HepG2 (cell line): Measurements from ENCODE around the gene RPGRIP1. TPM values are rescaled to one million over a fixed set of nuclear protein-coding genes. Genes with fewer than 3 reads are reported as not detected.
A peak's percentile ranks its signal among the peaks of the same experiment; 100 is the strongest.

Experiments
- ASH2L ChIP-seq: fragments of 300-600, 200-600 bp; sonication (generic); IDR thresholded peaks from 2 replicates; pipeline ENCODE4 v1.7.0; 2017; ENCODE audit warnings: low read depth, mild to moderate bottlenecking, moderate library complexity, mixed read lengths, low read length; ENCODE audit not compliant: insufficient read length
- CEBPG ChIP-seq: IDR thresholded peaks from 2 replicates; pipeline ENCODE4 v1.6.1; 2016
- ELF3 ChIP-seq: IDR thresholded peaks from 2 replicates; pipeline ENCODE4 v1.6.1; 2016; ENCODE audit warnings: missing genetic modification reagents, missing compliant biosample characterization
- EP300 ChIP-seq, 3 experiments: sonication (generic) in 1 of 3; formaldehyde crosslinking in 1 of 3; IDR thresholded peaks; 2 replicates each; pipeline versions ENCODE4 v1.5.1 to v1.6.1; 2011 to 2020; ENCODE audit warnings: low read depth in 2 of 3, low read length in 2 of 3, borderline replicate concordance in 1 of 3, improper control_type of control experiment in 1 of 3, mild to moderate bottlenecking in 1 of 3, missing genetic modification reagents in 1 of 3, moderate library complexity in 1 of 3
- GATAD2A ChIP-seq: IDR thresholded peaks from 2 replicates; pipeline ENCODE4 v1.6.1; 2016
- MAFF ChIP-seq: IDR thresholded peaks from 2 replicates; pipeline ENCODE4 v1.6.1; 2011; ENCODE audit warnings: low read depth, low read length, improper control_type of control experiment
- MAZ ChIP-seq, 2 experiments: sonication (generic) in 1 of 2; formaldehyde crosslinking in 1 of 2; IDR thresholded peaks; 2 replicates each; pipeline versions ENCODE4 v1.5.0 to v1.6.1; 2012 to 2020; ENCODE audit warnings: low read depth in 2 of 2, mild to moderate bottlenecking in 2 of 2, borderline replicate concordance in 1 of 2, improper control_type of control experiment in 1 of 2, low read length in 1 of 2, missing genetic modification reagents in 1 of 2, moderate library complexity in 1 of 2
- MED13 ChIP-seq: sonication (generic); formaldehyde crosslinking; IDR thresholded peaks from 2 replicates; pipeline ENCODE4 v1.5.0; 2020; ENCODE audit warnings: missing genetic modification reagents
- MEIS2 ChIP-seq: sonication (generic); formaldehyde crosslinking; IDR thresholded peaks from 2 replicates; pipeline ENCODE4 v1.9.0; 2021; ENCODE audit warnings: mild to moderate bottlenecking, missing genetic modification reagents
- NR2F6 ChIP-seq, 2 experiments: IDR thresholded peaks; 2 replicates each; pipeline ENCODE4 v1.6.1; 2016; ENCODE audit warnings: antibody characterized with exemption in 1 of 2, mild to moderate bottlenecking in 1 of 2
- PLRG1 ChIP-seq: fragments of 450-650 bp; conservative IDR thresholded peaks from 2 replicates; pipeline ENCODE4 v1.6.1; 2016
- SOX13 ChIP-seq, 3 experiments: fragments of 450-650 bp in 1 of 3; sonication (generic) in 1 of 3; formaldehyde crosslinking in 1 of 3; IDR thresholded peaks in 2 of 3; conservative IDR thresholded peaks in 1 of 3; 2 replicates each; pipeline versions ENCODE4 v1.5.0 to v1.6.1; 2016 to 2020; ENCODE audit warnings: antibody characterized with exemption in 1 of 3, mild to moderate bottlenecking in 1 of 3, missing compliant biosample characterization in 1 of 3, missing genetic modification reagents in 1 of 3, moderate library complexity in 1 of 3
- TGIF2 ChIP-seq: IDR thresholded peaks from 2 replicates; pipeline ENCODE4 v1.6.1; 2016; ENCODE audit warnings: control low read depth, missing compliant biosample characterization
- ZFP41 ChIP-seq: sonication (generic); formaldehyde crosslinking; IDR thresholded peaks from 2 replicates; pipeline ENCODE4 v1.4.0; 2020; ENCODE audit warnings: mild to moderate bottlenecking, missing genetic modification reagents, borderline replicate concordance
- ZNF207 ChIP-seq: fragments of 450-650 bp; IDR thresholded peaks from 2 replicates; pipeline ENCODE4 v1.6.1; 2016; ENCODE audit warnings: antibody characterized with exemption, borderline replicate concordance
- ZNF331 ChIP-seq: sonication (generic); formaldehyde crosslinking; IDR thresholded peaks from 2 replicates; pipeline ENCODE4 v1.4.0; 2020; ENCODE audit warnings: missing genetic modification reagents
- ZNF335 ChIP-seq: sonication (generic); formaldehyde crosslinking; IDR thresholded peaks from 2 replicates; pipeline ENCODE4 v1.4.0; 2020; ENCODE audit warnings: missing genetic modification reagents
- ZNF441 ChIP-seq: sonication (generic); formaldehyde crosslinking; IDR thresholded peaks from 2 replicates; pipeline ENCODE4 v1.7.0; 2021; ENCODE audit warnings: missing genetic modification reagents, borderline replicate concordance
- polyA plus RNA-seq, 8 experiments: library from polyadenylated mRNA; depleted of rRNA in 3 of 8; stranded (reverse) in 7 of 8; unstranded in 1 of 8; fragments of >200 nt; fragmentation: Illumina TruSeq in 4 of 8; extraction: Trizol in 4 of 8; gene quantifications; 2 replicates each; pipeline versions ENCODE4 v1.2.1 to v1.2.3, GENCODE V29; 2011 to 2016; ENCODE audit warnings: low read depth in 4 of 8, missing spikeins in 1 of 8, mixed read lengths in 1 of 8; ENCODE audit not compliant: insufficient read depth in 1 of 8
- total RNA-seq, 5 experiments: library from RNA; depleted of rRNA; stranded (reverse); fragments of >200 nt; fragmentation: Illumina TruSeq; extraction: Trizol; gene quantifications; 2 replicates each; pipeline ENCODE4 v1.2.3, GENCODE V29; 2016; ENCODE audit warnings: low read depth in 1 of 5
- TF ChIP-seq, protein P1 (sequence below): sonication (generic); formaldehyde crosslinking; conservative IDR thresholded peaks from 2 replicates; pipeline ENCODE4 v1.8.0; 2022; ENCODE audit warnings: mild to moderate bottlenecking, moderate library complexity, missing genetic modification reagents
- TF ChIP-seq, protein P2 (sequence below): sonication (generic); formaldehyde crosslinking; IDR thresholded peaks from 2 replicates; pipeline ENCODE4 v1.5.1; 2020; ENCODE audit warnings: missing genetic modification reagents, mild to moderate bottlenecking, borderline replicate concordance
- TF ChIP-seq, protein P3 (sequence below): sonication (generic); formaldehyde crosslinking; conservative IDR thresholded peaks from 2 replicates; pipeline ENCODE4 v1.4.0; 2020; ENCODE audit warnings: missing genetic modification reagents
- TF ChIP-seq, protein P4 (sequence below): sonication (generic); formaldehyde crosslinking; IDR thresholded peaks from 2 replicates; pipeline ENCODE4 v1.9.0; 2021; ENCODE audit warnings: missing genetic modification reagents, borderline replicate concordance
- TF ChIP-seq, protein P5 (sequence below): IDR thresholded peaks from 2 replicates; pipeline ENCODE4 v1.6.1; 2016; ENCODE audit warnings: control low read depth

Gene RPGRIP1
- total and polyA plus RNA-seq, 2 of the 13 experiments (the other 11 are each of a cell fraction or from before 2014, with no cell fraction given) = 0.13 to 1.1 TPM

DNA sequence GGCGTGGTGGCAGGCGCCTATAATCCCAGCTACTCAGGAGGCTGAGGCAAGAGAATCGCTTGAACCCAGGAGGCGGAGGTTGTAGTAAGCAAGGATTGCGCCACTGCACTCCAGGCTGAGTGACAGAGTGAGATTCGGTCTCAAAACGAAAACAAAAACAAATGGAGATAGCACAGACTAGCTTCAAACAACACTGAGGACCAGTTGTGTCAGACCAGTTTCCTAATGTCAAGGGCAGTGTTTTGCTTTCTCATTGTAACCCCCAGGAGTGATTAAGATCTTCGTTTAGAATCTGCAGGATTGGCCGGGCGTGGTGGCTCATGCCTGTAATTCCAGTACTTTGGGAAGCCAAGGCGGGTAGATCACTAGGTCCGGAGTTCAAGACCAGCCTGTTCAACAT is 18.5 kb downstream of the RPGRIP1 start (continued):
- peak; percentile 89 for TF ChIP-seq CEBPG (CRISPR knock-in tag)
- no peak for TF ChIP-seq ZNF335 (CRISPR knock-in tag)
- TF ChIP-seq, protein P1, sequence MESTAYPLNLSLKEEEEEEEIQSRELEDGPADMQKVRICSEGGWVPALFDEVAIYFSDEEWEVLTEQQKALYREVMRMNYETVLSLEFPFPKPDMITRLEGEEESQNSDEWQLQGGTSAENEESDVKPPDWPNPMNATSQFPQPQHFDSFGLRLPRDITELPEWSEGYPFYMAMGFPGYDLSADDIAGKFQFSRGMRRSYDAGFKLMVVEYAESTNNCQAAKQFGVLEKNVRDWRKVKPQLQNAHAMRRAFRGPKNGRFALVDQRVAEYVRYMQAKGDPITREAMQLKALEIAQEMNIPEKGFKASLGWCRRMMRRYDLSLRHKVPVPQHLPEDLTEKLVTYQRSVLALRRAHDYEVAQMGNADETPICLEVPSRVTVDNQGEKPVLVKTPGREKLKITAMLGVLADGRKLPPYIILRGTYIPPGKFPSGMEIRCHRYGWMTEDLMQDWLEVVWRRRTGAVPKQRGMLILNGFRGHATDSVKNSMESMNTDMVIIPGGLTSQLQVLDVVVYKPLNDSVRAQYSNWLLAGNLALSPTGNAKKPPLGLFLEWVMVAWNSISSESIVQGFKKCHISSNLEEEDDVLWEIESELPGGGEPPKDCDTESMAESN = 0 out of 2 replicates have a peak, but pooled peaks have one; percentile 26
- TF ChIP-seq PLRG1 = no peak
- TF ChIP-seq EP300 (IDR thresholded peaks at IDR 0.05; ENCODE audit: low read depth in 2 of 2, low read length in 2 of 2) = no peak
- peak; percentile 9; the same call in 1 of the 2 replicates for TF ChIP-seq EP300 (CRISPR knock-in tag; IDR thresholded peaks at IDR 0.05; ENCODE audit: borderline replicate concordance)
- TF ChIP-seq, protein P2, sequence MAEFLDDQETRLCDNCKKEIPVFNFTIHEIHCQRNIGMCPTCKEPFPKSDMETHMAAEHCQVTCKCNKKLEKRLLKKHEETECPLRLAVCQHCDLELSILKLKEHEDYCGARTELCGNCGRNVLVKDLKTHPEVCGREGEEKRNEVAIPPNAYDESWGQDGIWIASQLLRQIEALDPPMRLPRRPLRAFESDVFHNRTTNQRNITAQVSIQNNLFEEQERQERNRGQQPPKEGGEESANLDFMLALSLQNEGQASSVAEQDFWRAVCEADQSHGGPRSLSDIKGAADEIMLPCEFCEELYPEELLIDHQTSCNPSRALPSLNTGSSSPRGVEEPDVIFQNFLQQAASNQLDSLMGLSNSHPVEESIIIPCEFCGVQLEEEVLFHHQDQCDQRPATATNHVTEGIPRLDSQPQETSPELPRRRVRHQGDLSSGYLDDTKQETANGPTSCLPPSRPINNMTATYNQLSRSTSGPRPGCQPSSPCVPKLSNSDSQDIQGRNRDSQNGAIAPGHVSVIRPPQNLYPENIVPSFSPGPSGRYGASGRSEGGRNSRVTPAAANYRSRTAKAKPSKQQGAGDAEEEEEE = no peak
- TF ChIP-seq ASH2L = no peak
- no peak for TF ChIP-seq SOX13 (IDR thresholded peaks at IDR 0.05)
- TF ChIP-seq SOX13 (CRISPR knock-in tag; conservative IDR thresholded peaks at IDR 0.05 in 1 of 2, IDR thresholded peaks at IDR 0.05 in 1 of 2) = peak in 1 of 2 experiments; percentile 31; a peak in 2 of 4 replicates
- TF ChIP-seq MAFF = no peak
- 0 out of 2 replicates have a peak, but pooled peaks have one; percentile 9 for TF ChIP-seq NR2F6 (IDR thresholded peaks at IDR 0.05)
- TF ChIP-seq NR2F6 (CRISPR knock-in tag; IDR thresholded peaks at IDR 0.05) = no peak
- no peak for TF ChIP-seq ELF3 (CRISPR knock-in tag)
- TF ChIP-seq, protein P3, sequence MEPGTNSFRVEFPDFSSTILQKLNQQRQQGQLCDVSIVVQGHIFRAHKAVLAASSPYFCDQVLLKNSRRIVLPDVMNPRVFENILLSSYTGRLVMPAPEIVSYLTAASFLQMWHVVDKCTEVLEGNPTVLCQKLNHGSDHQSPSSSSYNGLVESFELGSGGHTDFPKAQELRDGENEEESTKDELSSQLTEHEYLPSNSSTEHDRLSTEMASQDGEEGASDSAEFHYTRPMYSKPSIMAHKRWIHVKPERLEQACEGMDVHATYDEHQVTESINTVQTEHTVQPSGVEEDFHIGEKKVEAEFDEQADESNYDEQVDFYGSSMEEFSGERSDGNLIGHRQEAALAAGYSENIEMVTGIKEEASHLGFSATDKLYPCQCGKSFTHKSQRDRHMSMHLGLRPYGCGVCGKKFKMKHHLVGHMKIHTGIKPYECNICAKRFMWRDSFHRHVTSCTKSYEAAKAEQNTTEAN (CRISPR knock-in tag) = no peak
- TF ChIP-seq, protein P4, sequence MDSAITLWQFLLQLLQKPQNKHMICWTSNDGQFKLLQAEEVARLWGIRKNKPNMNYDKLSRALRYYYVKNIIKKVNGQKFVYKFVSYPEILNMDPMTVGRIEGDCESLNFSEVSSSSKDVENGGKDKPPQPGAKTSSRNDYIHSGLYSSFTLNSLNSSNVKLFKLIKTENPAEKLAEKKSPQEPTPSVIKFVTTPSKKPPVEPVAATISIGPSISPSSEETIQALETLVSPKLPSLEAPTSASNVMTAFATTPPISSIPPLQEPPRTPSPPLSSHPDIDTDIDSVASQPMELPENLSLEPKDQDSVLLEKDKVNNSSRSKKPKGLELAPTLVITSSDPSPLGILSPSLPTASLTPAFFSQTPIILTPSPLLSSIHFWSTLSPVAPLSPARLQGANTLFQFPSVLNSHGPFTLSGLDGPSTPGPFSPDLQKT = no peak
- TF ChIP-seq ZNF207 = no peak
- no peak for TF ChIP-seq MEIS2
- TF ChIP-seq ZNF441 = no peak
- 0 out of 2 replicates have a peak, but pooled peaks have one; percentile 53 for TF ChIP-seq ZNF331
- no peak for TF ChIP-seq ZFP41
- TF ChIP-seq, protein P5, sequence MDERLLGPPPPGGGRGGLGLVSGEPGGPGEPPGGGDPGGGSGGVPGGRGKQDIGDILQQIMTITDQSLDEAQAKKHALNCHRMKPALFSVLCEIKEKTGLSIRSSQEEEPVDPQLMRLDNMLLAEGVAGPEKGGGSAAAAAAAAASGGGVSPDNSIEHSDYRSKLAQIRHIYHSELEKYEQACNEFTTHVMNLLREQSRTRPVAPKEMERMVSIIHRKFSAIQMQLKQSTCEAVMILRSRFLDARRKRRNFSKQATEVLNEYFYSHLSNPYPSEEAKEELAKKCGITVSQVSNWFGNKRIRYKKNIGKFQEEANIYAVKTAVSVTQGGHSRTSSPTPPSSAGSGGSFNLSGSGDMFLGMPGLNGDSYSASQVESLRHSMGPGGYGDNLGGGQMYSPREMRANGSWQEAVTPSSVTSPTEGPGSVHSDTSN = peak; percentile 57
- no peak for TF ChIP-seq MED13
- no peak for TF ChIP-seq TGIF2
- TF ChIP-seq GATAD2A (CRISPR knock-in tag) = no peak; the same call in 1 of the 2 replicates
- TF ChIP-seq MAZ (IDR thresholded peaks at IDR 0.05; ENCODE audit: borderline replicate concordance, low read depth, low read length) = no peak
- no peak for TF ChIP-seq MAZ (CRISPR knock-in tag; IDR thresholded peaks at IDR 0.05; ENCODE audit: low read depth)
